Activated T-cell treated with anti-CD3 and anti-CD28 coated beads for 24 hours (primary cell): ENCODE data around the gene TSPAN1.
A peak's percentile ranks its signal among the peaks of the same experiment; 100 is the strongest.

Experiments
- DNase-seq: peaks from one replicate; pipeline ENCODE4 v3.0.0-alpha.2; 2020; ENCODE audit warnings: low read depth

The TSPAN1 gene

DNA sequence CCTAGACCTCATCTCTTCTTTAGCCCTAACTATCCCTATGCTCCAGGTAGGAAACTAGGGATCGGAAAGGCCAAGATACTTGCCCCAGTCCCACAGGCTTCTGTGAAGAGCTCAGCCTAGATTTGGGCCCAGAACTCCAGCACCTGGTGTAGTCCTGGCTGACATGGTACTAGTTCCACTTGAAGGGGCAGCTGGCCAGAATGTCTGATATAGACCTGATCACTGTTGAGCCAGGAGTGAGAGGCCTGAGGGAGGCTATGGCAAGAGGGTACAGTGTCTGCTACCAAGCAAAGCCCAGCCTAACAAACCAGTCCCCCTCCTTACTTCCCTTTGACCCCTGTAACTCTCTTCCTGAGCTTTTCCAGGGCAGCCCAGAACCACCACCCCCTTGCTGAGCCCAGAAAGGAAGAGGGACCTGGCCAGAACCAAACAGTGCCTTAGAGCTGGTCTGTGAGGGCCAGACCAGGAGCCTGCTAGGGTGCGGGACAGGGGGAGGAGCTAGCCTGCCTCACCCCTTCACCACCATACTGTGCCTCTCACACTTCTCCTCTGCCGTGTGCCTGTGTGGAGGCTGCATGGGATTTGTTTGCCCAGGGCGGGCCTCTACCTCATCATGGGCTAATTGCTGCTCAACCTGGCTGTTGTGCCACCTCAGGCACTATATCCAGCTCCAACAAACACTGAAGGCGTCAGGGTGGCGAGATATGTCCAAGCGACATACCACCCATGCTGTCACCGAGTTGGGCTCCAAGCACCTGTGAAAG, 12.4 kb downstream of the TSPAN1 start:
- DNase-seq: no peak

DNA sequence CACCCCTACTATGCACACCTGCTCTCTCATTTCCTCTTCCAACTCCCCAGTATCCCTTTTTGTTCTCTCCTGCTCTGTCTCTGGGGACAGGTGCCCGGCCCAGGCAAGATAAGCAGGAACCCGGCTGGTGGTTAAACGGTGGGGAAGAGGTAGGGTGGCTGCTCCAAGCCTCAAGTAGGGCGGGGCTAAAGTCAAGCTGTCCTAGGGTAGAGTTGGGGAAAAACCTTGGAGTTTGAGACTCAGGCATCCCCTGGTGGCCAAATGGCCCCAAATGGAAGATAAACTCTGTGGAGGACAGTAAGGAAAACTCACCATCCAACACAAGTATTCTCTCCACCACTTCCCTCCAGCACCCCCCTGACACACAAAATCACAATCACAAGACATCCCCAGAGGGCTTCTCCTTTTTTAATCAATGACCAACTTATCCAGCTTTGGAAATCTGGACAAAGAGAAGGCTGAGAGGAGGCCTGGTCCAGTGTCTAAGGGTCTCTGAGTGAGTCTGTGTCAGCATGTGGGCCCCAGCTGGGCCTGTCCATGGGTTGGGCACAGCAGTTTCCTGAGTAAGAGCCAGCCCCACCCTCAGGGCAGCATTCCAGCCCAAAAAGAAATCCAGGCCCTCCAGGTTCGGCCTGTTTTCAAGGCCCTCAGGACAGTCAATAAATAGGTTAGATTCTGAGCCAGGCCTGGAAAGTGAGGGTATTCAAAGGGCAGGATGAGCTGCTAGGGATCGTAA, 13.6 kb downstream of the TSPAN1 start:
- no peak for DNase-seq

DNA sequence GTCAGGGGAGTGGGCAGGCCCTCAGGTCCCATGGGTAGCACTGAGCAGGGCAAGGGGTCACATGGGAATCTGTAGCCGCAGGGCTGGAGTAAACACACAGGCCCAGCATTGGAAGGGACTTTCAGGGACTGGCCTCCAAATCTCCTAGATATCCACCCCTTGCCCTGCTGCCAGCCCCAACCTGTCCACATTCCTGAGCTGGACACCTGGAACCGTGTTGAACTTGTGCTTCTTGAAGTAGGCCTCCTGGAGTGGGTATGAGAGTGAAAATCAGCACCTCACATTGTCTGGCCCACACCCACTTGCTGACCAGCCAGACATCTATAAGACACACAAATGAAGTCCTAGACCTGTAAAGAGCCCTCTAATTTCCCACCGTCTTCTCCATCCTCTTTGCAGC, 15.7 kb downstream of the TSPAN1 start:
- no peak for DNase-seq

DNA sequence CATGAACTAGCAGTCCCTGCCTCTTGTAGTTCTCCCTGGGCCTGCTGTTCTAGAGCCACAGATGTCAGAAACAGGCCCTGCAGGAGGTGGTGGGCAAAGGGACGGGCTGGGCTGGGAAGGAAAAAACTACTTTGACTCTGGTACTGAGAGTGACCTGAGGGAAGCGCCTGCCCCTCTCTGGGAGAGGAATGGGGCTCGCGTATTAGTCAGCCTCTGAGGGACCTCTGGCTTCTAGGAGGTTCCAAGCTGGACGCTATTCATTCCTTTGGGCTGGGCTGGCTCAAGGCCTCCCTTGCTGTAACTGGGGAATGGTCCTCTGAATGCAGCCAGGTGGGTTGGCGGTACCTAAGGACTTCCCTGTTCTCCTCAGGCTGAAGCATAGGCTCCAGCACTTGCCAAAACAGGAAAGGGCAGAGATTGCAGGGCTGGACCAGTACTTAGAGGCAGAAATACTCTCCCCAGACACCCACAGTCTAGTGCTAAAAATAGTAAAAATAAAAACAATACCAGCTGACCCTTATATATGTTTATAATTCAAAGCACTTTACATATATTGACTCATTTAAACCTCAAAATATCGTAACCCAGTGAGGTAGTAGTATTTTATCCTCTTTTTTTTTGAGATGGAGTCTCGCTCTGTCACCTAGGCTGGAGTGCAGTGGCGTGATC, 16.3 kb downstream of the TSPAN1 start:
- DNase-seq: no peak

DNA sequence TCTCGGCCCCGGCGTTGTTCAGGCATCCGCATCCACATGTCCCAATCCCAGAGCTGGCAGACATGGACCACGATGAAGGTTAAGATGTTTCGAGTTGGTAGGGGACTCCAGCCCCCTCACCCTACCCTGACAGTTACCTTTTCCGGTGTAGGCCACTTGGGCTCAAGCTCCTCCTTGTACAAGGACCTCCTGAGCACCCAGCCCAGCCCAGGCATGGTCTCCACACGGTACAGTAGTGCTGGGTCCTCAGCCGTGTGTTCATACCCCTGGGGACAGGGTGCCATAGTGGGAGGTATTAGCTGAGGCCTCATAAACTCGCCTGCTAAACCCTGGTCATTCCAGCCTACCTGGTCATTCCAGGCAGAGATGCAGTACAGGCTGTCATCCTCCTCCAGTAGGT, 17.3 kb downstream of the TSPAN1 start:
- no peak for DNase-seq

DNA sequence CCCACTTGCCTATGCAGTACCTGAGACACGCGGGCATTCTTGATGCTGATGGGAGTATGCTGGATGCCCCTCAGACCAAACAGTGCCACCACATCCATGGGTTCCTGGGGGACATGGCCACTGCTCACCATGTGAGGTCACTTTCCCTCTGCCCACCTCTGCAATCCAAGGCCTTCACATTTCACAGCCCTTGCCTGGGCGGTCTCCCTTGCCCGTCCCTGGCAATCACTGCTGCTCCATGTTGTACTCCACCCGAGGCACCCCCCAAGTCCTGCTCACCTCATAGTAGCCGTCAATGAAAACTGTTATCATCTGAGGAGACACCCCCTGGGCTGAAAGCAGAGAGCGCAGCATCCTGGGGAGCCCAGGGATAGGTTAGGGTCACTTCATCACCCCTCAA, 18.4 kb downstream of the TSPAN1 start:
- no peak for DNase-seq

DNA sequence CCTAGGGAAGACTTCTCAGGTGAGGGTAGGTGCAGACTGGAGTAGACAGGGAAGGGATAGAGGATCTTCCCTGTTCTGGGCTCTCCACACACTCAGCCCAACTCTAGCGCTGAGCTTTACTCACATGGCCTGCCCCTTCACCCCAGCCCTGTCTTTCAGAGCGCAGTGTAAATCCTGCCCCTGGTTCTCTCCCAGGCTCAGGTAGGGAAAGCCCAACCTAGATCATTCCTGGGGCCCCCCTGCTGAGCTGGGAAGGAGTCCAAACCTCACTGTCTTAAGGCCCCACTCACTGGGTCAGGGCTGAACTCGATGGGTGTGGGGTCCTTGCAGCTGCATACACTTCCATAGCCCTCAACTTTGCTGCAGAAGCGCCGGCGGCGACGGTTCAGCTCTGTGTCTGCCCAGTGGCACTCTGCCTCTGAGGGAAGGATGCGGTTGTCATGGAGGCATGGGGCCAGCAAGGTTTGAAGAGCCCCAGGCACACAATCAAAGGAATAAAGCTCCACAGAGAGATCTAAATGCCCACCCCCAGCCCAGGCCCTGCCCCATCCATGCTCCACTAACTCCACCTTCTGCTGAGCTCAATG, 19.2 kb downstream of the TSPAN1 start:
- no peak for DNase-seq

DNA sequence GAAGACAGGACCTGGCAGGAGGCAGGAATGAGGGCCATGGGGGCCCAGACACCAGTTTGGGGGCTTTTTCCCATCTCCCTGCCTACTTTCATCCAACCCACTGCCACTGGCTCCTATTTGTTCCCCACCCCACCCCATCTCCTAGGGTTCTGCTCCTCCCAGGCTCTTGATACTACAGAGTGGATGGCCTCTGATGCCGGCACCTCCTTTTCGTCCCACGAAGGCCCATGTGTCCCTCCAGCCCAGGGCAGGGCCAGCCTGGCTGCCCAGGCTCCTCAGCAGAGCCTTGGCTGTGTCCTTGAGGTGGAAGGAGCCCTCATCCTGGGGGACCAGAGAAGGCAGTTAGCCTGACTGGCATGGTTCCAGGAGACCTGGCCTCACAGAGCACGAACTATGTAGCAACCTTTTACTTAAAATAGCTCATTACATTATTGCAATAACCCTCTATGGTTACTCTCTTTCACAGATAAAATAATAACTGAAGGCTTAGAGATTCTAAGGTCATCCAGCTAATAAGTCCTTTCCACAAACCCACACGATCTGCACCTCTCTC, 19.8 kb downstream of the TSPAN1 start:
- no peak for DNase-seq

DNA sequence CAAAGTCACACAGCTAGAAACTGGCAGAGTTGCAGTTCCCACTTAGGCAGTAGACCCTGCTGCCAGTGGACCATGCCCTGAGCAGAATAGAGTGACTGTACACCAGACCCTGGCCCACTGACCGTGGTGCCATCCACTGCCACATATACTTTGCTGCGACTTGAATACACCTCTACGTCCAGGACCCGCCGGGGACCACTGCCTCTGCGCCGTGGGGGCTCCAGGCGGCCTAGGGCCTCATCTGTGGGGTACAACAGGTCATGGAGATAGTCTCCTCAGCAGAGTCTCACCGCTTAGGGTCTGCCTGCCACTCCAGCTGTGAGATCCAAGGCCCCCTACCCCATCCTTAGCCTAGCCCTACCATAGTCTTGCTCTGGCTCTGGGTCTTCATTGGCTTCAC, 21.7 kb downstream of the TSPAN1 start:
- no peak for DNase-seq

DNA sequence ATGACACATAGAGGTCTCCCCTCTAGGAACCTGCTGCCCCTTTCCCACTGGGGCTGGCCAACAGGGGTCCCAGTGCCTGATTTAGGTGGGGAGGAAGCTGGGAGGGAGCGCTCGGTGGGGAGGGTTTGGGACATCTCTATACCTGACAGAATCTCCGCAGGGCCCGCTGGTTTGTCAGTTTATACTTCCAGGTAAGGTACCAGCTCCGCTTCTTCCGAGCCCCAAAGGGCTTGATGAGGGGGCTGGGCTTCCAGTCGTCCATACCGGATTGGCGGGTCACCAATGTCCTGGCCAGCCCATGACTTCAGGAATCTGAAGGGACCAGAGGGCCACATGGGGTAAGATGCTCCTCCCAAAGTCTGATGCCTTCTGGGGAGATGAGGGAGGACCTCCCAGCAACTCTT, 22.7 kb downstream of the TSPAN1 start:
- no peak for DNase-seq

DNA sequence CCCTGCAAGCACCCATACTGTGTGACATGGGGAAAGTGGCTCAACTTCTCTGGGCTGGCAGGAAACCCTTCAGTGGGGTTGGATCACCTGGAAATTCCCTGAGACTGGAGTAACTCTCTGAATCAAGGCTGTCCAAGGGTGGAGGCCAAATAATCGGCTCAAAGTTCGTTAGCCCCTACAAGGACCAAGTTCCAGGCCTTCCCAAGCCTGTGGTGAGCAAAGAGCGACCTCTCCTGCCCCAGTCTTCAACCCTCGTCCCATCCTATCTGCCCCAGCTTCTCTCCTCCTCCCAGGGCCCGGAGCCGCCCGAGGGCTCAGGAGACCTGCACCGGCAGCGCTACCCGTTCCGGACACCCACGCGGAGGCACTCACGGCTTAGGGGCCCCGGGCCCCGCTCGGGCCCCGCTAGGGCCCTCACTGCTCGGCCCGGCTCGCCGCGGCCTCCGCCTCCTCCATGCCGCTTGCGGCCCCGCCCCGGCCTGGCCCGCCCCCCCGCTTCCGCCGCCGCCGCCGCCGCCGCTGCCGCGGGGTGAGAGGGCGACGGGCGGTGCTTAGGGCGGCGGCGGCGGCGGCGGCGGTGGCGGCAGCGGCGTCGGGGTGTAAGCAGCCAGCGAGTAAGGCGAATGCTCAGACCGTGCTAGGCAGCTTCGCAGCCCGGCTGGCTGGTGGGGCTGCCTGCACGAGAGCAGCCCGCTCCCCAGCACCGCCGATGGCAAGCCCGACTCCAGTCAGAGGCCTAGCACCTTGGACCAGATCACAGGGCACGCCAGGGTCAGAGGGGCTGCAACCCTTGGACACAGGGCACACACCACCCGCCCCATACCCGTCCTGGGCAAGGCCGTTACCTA, 23.3 kb downstream of the TSPAN1 start, which contains the start of gene POMGNT1:
Gene POMGNT1, minus strand, starts transcription at position 471 of the 848 bp plus-strand sequence. CDS start 613 bp downstream, outside the sequence.
- peak; percentile 73 for DNase-seq

DNA sequence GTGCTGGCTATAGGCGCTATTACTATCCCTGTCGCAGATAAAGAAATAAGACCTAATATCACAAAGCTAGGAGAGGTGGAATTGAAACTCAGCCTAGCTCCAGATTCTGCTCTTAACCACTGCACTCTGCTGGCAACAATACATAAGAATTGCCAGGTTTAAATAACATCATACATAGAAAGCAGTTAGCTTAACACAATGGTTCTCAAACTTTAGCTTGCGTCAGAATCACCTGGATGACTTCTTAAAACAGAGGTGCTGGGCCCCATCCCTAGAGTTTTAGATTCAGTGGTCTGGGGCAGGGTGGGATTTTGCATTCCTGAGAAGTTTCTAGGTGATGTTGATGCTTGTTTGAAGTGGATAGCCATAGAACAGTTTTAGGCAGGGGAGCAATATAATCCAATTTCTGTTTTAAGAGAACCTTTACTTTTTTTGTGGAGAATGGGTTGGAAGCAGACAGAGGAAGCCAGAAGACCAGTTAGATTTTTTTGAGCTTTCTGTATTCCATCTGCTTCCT, 24.4 kb downstream of the TSPAN1 start:
- no peak for DNase-seq

DNA sequence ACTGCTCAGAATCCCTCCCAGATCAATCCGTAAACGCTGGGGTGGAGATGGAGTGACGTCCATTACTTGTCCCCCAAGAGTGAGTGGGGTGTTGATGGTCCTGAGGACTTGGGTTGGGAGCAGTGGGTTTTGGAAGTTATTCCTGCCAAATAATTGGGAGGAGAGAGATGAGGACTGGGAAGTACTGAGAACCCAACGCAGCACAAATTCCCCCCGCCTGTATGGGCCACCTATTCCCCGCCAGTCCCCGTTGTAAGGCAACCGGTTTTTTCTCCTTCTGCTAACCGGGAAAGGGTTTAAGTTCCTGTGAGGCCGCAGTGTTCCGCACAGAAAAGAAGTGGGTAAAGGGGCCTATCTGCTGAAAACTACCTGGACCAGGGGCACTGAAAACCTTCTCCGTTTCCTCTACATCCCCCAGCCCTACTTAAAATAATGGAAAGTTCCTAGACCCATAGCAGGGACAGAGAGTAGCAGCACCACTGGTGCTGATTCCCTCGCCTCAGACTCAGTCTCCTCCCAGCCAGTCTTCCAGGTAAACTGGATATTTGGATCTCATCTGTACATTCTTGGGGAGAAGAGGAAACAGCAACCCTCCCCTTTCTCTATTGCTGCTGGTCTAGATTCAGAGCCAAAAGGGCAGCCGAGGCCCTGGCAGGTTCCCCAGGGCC, 29.0 kb downstream of the TSPAN1 start:
- no peak for DNase-seq

DNA sequence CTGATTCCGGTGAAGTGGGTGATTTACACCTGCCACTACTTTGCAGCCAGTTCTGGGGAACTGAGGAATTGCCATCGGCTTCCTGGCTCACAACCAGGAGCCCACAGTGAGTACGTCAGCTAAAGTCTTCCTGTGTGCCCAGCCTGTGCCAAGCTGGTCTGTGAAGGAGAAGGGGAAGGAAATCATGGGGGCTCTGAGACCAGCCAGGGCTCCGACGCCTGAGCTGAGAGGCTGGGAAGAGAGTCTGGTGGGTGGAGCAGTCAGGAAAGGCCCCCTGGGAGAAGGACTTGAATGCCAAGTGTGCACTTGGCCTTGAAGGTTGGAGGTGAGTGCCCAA, 29.5 kb downstream of the TSPAN1 start:
- no peak for DNase-seq

DNA sequence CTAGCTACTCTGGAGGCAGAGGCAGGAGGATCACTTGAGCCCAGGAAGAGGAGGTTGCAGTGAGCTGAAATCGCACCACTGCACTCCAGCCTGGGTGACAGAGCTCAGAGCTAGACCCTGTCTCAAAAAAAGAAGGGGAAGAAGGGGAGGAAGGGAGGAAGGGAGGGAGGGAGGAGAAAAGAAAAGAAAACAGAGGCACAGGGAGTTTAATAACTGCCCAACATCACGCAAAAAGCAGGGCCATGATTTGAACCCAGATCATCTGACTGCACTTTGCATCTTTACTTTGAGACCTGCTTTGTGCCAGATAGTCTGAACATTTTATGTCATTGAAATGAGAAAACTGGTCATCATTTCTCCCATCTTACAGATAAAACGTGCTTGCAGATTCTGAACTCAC, 30.3 kb downstream of the TSPAN1 start:
- DNase-seq: no peak

DNA sequence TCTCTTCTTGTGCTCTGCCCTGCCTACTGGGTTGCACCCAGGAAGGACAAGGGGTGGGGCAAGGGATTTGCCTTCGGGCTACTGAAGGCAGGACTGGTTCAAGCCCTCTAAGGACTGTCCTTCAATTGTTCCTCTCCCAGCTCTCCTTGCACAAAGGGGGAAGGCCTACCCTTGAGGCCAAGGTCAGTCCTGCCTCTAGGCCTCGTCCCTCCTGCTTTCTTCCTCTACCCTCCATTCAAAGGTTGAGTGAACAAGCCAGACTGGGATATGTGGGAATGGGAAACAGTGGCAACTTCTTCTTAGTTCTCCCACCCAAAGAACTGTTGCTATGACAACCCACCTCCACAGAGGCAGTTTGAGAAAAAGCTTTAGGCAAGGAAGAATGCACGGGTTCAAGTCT, 30.9 kb downstream of the TSPAN1 start:
- no peak for DNase-seq

DNA sequence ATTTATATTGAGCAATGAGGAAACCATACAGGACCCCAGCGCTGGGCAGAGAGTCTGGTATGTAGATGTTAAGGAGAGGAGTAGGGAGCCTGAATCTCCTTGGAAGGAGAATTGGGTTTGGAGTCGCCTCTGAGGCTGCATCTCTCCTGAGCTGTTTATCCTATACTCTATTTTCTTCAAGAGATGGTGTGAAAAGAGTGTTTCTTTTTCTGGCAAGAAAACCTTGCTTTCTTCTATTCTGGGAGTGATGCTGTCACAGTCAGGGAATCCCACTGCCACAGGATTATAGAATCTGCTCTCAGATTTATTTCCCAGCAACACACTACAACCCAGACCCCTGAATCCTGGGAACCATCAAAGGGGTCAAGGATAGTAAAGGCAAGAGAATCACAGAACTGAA, 31.5 kb downstream of the TSPAN1 start:
- no peak for DNase-seq

DNA sequence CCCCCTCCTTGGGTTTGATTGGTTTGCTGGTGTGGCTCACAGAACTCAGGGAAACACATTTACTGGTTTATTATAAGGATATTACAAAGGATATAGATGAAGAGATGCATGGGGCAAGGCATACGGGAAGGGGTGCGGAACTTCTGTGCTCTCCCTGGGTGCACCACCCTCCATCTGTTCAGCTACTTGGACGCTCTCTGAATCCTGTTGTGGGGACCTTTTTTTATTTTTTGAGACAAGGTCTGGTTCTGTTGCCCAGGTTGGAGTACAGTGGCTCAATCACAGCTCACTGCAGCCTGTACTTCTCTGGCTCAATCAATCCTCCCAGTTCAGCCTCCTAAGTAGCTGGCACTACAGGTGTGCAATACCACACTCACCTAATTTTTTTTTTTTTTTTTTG, 35.7 kb downstream of the TSPAN1 start:
- DNase-seq: no peak

DNA sequence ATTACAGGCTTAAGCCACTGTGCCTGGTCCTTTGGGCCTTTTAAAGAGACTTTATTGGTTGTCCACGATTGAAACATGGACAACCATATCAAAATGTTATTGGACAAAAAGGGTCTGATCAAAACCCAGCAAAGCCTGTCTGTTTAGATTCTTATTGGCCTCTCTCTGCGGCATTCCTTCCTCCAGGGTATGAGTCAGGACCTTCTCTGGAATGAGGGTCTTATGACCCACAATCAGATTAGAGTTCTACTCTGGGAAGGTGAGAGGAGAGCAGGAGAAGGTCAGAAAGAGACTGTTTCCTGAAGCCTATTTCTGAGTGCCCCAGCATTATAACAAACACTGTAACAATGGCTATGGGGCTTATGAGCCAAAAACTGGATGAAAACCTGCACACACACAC, 36.2 kb downstream of the TSPAN1 start:
- DNase-seq: no peak

DNA sequence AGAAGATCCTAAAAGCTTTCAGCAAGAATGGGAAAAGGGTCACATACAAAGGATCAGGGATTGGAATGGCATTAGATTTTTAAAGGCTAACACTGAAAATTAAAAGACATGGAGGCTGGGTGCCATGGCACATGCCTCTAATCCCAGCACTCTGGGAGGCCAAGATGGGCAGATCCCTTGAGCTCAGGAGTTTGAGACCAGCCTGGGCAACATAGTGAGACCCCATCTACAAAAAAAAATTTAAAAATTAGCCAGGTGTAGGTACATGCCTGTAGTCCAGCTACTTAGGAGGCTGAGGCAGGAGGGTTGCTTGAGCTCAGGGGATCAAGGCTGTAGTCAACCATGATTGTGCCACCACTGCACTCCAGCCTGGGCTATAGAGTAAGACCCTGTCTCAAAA, 40.6 kb downstream of the TSPAN1 start:
- DNase-seq: no peak

DNA sequence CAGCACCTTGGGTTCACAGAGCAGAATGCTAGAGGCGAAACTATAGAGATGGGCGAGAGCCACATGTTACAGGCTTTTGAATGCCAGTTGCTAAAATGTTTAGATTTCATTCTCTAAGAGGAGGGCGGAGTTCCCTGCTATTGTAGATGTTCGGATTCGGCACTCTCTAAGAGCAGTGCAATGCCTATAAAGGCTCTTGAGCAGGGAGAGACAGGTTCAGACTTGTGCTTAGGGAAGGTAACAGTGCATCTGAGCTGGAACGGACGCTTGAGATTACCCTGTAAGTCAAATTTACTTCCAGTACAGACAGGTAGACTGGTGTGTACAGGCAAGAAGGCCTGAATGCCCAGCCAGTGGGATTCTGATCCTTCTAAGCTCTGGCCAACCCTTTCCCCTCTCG, 43.6 kb downstream of the TSPAN1 start:
- DNase-seq: no peak
